Smooth muscle cell (in vitro differentiated cells): ENCODE measurements around the gene YAP1. TPM values are rescaled to one million over a fixed set of nuclear protein-coding genes. Genes with fewer than 3 reads are reported as not detected.

Source experiments
- DNase-seq: peaks from one replicate; lab custom pipeline; 2025; ENCODE audit not compliant: unreplicated experiment; lab: John Stamatoyannopoulos, UW
- H2AFZ ChIP-seq: fragments of 200-600 bp; sonication (generic); 2 replicates; pipeline ENCODE4 v1.6.0; 2016; ENCODE audit warnings: antibody characterized with exemption, low read depth, mild to moderate bottlenecking
- H3F3A ChIP-seq: fragments of 200-600 bp; sonication (generic); 2 replicates; pipeline ENCODE4 v1.6.0; 2017; ENCODE audit warnings: antibody characterized with exemption, low read depth
- H3K27ac ChIP-seq: fragments of 200-600 bp; sonication (generic); 2 replicates; pipeline ENCODE4 v1.5.1; 2016; ENCODE audit warnings: low read depth, mild to moderate bottlenecking
- H3K27me3 ChIP-seq: fragments of 200-600 bp; sonication (generic); 2 replicates; pipeline ENCODE4 v1.6.1; 2016; ENCODE audit warnings: low read depth, mild to moderate bottlenecking
- H3K36me3 ChIP-seq: fragments of 200-600 bp; sonication (generic); 2 replicates; pipeline ENCODE4 v1.5.1; 2016; ENCODE audit warnings: low read depth
- H3K4me1 ChIP-seq: fragments of 200-600 bp; sonication (generic); 2 replicates; pipeline ENCODE4 v1.5.1; 2016; ENCODE audit warnings: low read depth
- H3K4me2 ChIP-seq: fragments of 200-600 bp; sonication (generic); 2 replicates; pipeline ENCODE4 v1.6.0; 2016; ENCODE audit warnings: mild to moderate bottlenecking
- H3K4me3 ChIP-seq: fragments of 200-600 bp; sonication (generic); 2 replicates; pipeline ENCODE4 v1.5.1; 2016; ENCODE audit warnings: mild to moderate bottlenecking
- H3K79me2 ChIP-seq: fragments of 200-600 bp; sonication (generic); 2 replicates; pipeline ENCODE4 v1.6.0; 2016; ENCODE audit warnings: low read depth, mild to moderate bottlenecking
- H3K9ac ChIP-seq: fragments of 200-600 bp; sonication (generic); 2 replicates; pipeline ENCODE4 v1.6.0; 2016; ENCODE audit warnings: low read depth
- H3K9me3 ChIP-seq: fragments of 200-600 bp; sonication (generic); replicated peaks from 2 replicates; pipeline ENCODE4 v1.5.1; 2016; ENCODE audit warnings: low read depth
- H4K20me1 ChIP-seq: fragments of 200-600 bp; sonication (generic); 2 replicates; pipeline ENCODE4 v1.6.0; 2016; ENCODE audit warnings: low read depth
- WGBS: methylation state at CpG from one replicate; pipeline ENCODE4 v1.1.7; 2016; ENCODE audit warnings: low lambda C conversion rate; 5-methylcytosine and 5-hydroxymethylcytosine counted together
- polyA plus RNA-seq: library from polyadenylated mRNA; unstranded; fragments of >200 nt; fragmentation: Nextera tagmentation; extraction: Ambion mirVana; gene quantifications from 2 replicates; pipeline ENCODE4 v1.2.1, GENCODE V29; 2016
- total RNA-seq: library from RNA; depleted of rRNA; stranded (reverse); fragments of >200 nt; gene quantifications from 2 replicates; pipeline ENCODE4 v1.2.3, GENCODE V29; 2014
- TF ChIP-seq, protein P1 (sequence below): fragments of 200-600 bp; sonication (generic); IDR thresholded peaks from 2 replicates; pipeline ENCODE4 v1.5.1; 2017; ENCODE audit warnings: borderline replicate concordance, mild to moderate bottlenecking, antibody characterized with exemption; ENCODE audit not compliant: insufficient read depth, poor library complexity, severe bottlenecking

The YAP1 gene
- total and polyA plus RNA-seq, 2 experiments from 2014 or later, result 25.1 to 174 TPM

DNA sequence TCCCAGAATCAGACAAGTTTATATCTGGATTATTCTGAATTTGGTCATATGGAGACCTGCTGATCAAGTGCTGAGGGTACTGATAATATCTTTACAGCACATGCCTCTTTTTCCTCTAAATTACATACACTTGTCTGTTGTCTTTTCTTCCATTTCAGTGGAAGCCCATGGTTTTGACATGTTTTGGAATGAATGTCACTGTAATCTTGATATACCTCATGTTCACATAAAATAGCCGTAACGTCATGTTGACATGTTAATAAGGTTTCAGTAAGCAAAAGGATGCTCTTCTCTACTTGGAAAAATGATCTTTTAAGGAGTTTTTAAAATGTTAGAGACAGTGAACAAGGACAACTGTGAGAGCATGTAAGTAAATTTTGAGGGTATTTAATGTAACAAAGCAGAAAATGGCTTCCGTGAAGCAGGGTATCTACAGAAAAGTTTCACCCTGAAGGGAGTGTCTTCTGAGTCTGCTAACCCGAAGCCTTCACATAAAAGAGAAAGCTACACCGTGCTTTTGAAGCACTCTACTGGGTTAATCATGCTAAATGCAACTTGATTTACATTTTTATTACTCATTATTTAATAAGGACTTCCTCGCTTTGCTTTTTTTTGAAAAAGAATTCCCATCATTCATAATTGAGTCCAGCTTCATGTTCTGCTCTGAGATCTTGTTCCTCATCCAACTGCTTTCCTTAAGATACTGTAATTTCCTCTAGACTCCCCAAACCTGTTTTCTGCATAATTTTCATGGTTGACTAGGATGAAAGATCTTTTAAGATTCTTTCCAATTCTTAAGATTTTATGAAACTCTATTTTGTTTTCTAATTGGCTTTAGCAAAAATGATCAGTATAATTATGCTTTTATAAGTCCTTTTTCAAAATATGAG lies 56.2 kb downstream of the YAP1 start:
- DNase-seq, result no peak
- no peaks in the 10 kb centered on the region for H3K27me3 ChIP-seq
- H4K20me1 ChIP-seq, result peaks cover 58% of the 10 kb centered on the region
- peaks cover 15% of the 10 kb centered on the region for H3F3A ChIP-seq
- 89% methylated on average over 6 of the region's 6 CpGs for WGBS
- no peak overlapping the region for H3K4me3 ChIP-seq
- H2AFZ ChIP-seq, result no peak overlapping the region
- H3K79me2 ChIP-seq, result peaks cover 98% of the 10 kb centered on the region
- TF ChIP-seq, protein P1, sequence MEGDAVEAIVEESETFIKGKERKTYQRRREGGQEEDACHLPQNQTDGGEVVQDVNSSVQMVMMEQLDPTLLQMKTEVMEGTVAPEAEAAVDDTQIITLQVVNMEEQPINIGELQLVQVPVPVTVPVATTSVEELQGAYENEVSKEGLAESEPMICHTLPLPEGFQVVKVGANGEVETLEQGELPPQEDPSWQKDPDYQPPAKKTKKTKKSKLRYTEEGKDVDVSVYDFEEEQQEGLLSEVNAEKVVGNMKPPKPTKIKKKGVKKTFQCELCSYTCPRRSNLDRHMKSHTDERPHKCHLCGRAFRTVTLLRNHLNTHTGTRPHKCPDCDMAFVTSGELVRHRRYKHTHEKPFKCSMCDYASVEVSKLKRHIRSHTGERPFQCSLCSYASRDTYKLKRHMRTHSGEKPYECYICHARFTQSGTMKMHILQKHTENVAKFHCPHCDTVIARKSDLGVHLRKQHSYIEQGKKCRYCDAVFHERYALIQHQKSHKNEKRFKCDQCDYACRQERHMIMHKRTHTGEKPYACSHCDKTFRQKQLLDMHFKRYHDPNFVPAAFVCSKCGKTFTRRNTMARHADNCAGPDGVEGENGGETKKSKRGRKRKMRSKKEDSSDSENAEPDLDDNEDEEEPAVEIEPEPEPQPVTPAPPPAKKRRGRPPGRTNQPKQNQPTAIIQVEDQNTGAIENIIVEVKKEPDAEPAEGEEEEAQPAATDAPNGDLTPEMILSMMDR, result no peak
- peaks cover 24% of the 10 kb centered on the region for H3K4me1 ChIP-seq
- no peaks in the 10 kb centered on the region for H3K9me3 ChIP-seq
- H3K9ac ChIP-seq, result no peak overlapping the region
- peak overlapping the region; percentile 23 for H3K27ac ChIP-seq
- H3K4me2 ChIP-seq, result no peak overlapping the region
- H3K36me3 ChIP-seq, result peaks cover 12% of the 10 kb centered on the region

DNA sequence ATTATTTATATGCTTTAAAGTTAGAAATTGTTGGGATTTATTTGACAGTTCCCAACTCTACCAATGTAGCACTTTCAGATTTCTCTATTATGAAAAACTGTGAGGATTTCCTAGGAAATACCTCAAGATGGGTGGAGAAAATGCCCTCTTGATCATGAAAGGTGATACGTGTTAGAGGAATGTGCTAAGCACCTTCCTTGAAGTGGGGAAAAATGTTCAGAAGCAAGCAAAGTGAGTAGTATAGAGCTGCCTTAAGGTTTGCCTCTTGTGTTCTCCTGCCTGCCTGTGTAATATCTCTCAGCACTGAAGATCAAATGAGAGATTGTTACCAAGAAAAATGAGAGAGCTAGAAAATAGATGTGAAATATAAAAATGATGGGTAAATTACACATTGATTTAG lies 58.2 kb downstream of the YAP1 start:
- Histone ChIP-seq H4K20me1 (peaks cover 52% of the 10 kb centered on the region), H3K27me3 (no peaks in the 10 kb centered on the region), H3K27ac (peak overlapping the region; percentile 66), H3K4me2 (peak overlapping the region; percentile 16), H3K9me3 (no peaks in the 10 kb centered on the region), H3K4me3 (no peak overlapping the region), H3F3A (peaks cover 10% of the 10 kb centered on the region), H3K4me1 (peaks cover 24% of the 10 kb centered on the region), H3K9ac (no peak overlapping the region), H3K36me3 (peaks cover 10% of the 10 kb centered on the region), H3K79me2 (peaks cover 98% of the 10 kb centered on the region), H2AFZ (no peak overlapping the region)
- TF ChIP-seq, protein P1, result no peak
- DNase-seq, result no peak
- WGBS, result 54% methylated on average over 1 of the region's 1 CpG

DNA sequence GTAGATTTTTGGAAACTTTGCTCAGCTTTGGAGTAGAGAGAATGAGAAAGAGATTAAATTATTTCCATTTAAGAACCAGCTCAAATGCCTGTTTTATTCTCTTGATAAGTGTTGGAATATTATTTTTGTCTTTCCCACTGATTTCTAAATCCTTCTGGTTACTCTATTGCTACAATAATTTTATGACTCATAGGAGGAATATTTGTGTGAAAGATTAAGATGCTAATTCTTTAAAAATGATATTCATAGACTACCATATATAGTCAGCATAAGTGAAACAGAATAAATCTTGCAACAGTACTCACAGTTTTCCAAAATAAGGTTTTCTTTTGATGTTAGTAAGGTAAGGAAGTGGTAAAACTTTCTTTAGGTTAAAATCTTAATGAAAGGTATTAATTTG lies 60.9 kb downstream of the YAP1 start:
- DNase-seq, result no peak
- Histone ChIP-seq H3K4me1 (peaks cover 24% of the 10 kb centered on the region), H4K20me1 (peaks cover 46% of the 10 kb centered on the region), H3F3A (peaks cover 14% of the 10 kb centered on the region), H3K27me3 (no peaks in the 10 kb centered on the region), H2AFZ (no peak overlapping the region), H3K4me3 (peak overlapping the region; percentile 3), H3K36me3 (peaks cover 11% of the 10 kb centered on the region), H3K4me2 (peak overlapping the region; percentile 76), H3K79me2 (peaks cover 97% of the 10 kb centered on the region), H3K27ac (peak overlapping the region; percentile 66), H3K9me3 (no peaks in the 10 kb centered on the region), H3K9ac (peak overlapping the region; percentile 0)
- TF ChIP-seq, protein P1, result no peak
